ENCODE data around the gene ZNF860.

GRCh38 chr3:31959251-31959650 lies 22.3 kb upstream of the ZNF860 start:
- TF ChIP-seq, protein P1, sequence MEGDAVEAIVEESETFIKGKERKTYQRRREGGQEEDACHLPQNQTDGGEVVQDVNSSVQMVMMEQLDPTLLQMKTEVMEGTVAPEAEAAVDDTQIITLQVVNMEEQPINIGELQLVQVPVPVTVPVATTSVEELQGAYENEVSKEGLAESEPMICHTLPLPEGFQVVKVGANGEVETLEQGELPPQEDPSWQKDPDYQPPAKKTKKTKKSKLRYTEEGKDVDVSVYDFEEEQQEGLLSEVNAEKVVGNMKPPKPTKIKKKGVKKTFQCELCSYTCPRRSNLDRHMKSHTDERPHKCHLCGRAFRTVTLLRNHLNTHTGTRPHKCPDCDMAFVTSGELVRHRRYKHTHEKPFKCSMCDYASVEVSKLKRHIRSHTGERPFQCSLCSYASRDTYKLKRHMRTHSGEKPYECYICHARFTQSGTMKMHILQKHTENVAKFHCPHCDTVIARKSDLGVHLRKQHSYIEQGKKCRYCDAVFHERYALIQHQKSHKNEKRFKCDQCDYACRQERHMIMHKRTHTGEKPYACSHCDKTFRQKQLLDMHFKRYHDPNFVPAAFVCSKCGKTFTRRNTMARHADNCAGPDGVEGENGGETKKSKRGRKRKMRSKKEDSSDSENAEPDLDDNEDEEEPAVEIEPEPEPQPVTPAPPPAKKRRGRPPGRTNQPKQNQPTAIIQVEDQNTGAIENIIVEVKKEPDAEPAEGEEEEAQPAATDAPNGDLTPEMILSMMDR (IDR thresholded peaks at IDR 0.05; ENCODE audit: extremely low read depth in 1 of 2, insufficient read depth in 1 of 2, low read depth in 1 of 2, low read length in 2 of 2) = no peak
- TF ChIP-seq POLR2A (IDR thresholded peaks at IDR 0.05; ENCODE audit: low read depth, low read length) (no peak), MYC (IDR thresholded peaks at IDR 0.05; ENCODE audit: low read depth, low read length) (no peak), POLR2AphosphoS5 (IDR thresholded peaks at IDR 0.05; ENCODE audit: insufficient read depth, low read depth, low read length) (no peak), EZH2 (IDR thresholded peaks at IDR 0.05; ENCODE audit: borderline replicate concordance, low read depth, low read length, severe bottlenecking) (no peak), JUN (IDR thresholded peaks at IDR 0.05; ENCODE audit: borderline replicate concordance, insufficient read depth, insufficient read length, low read depth) (no peak), FOS (IDR thresholded peaks at IDR 0.05; ENCODE audit: borderline replicate concordance, insufficient read depth, low read length) (no peak)
- TF ChIP-seq, protein P2, sequence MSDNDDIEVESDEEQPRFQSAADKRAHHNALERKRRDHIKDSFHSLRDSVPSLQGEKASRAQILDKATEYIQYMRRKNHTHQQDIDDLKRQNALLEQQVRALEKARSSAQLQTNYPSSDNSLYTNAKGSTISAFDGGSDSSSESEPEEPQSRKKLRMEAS (IDR thresholded peaks at IDR 0.05; ENCODE audit: insufficient read depth, insufficient read length) = no peak

Data from endothelial cell of umbilical vein (primary cell).